Effector CD8-positive, alpha-beta T cell (primary cell): Measurements from ENCODE around the gene ZNF140.

Source experiments
- DNase-seq: peaks from one replicate; lab custom pipeline; 2025; lab: John Stamatoyannopoulos, UW
- total RNA-seq, 4 experiments: gene quantifications; one replicate each; lab custom pipeline; 2026; lab: John Stamatoyannopoulos, UW

Gene ZNF140
- 32.8 to 47.3 (median 41.7) reads per million in 4 experiments for total RNA-seq

GRCh38 chr12:133080368-133081158 lies at the start of gene ZNF140:
Gene ZNF140, plus strand, starts transcription at chr12:133080923. Its CDS starts 398 bp downstream, at chr12:133081321.
- DNase-seq, result peak; percentile 93

DNA sequence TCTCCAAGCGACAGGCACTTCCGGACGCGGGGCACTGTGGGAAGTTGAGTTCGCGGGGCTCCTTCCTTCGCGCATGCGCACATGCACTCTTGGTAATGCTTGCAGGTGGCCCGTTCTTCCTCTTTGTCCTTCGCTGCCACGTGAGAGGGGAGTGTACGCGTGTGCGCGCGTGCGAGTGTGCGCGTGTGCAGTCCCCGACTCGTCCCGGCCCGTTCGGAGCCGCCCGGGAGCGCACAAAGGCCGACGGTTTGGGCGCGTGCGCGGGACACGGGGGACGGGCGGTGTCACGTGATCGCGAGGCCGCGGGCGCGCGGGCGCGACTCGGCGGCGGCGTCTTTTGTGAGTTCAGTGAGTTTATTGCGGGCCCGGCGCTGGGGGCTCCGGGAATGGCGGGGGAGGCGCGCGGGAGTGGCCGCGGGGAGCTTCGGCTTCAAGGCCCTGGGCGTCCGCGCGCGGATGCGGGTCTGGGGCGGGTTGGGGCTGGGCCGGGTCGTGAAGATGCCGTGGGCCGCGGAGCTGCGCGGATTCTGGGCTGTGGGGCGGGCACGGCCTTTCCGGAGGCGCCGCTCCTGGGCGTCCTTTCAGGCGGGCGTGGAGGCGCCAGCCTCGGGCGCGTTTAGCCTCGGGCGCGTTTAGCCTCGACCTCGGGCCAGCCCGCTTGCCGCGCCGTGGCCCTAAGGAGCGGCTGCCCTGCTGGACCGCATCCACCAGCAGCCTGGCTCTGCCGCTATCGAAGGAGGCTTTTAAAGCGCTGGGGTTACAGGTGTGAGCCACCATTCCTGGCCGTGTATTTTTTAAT lies 43.3 kb upstream of the ZNF140 start, which contains the start of gene ZNF84:
Gene ZNF84, plus strand, starts transcription at position 303 of the 799 bp plus-strand sequence. CDS start 3,959 bp downstream, outside the sequence.
- DNase-seq, result peak; percentile 97

GRCh38 chr12:133038118-133038709 lies 42.5 kb upstream of the ZNF140 start:
- no peak for DNase-seq

DNA sequence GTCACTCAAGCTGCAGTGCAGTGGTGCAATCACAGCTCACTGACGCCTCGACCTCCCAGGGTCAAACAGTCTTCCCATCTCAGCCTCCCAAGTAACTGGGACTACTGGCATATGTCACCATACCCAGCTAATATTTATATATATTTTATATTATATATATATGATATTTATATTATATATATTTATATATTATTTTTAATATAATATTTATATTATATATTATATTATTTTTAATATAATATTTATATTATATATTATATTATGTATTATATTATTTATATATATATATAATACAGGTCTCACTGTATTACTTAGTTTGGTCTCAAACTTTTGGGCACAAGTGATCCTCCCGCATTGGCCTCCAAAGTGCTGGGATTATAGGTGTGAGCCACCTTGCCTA lies 34.0 kb upstream of the ZNF140 start:
- no peak for DNase-seq

DNA sequence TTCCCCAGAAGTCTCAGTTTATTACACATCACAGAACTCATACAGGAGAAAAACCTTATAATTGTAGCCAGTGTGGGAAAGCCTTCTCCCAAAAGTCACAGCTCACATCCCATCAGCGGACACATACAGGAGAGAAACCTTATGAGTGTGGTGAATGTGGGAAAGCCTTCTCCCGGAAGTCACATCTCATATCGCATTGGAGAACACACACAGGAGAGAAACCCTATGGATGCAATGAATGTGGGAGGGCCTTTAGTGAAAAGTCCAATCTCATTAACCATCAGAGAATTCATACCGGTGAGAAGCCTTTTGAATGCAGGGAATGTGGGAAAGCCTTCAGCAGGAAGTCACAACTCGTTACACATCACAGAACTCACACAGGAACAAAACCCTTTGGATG lies 23.3 kb upstream of the ZNF140 start:
- no peak for DNase-seq

GRCh38 chr12:133058203-133059113 lies 22.3 kb upstream of the ZNF140 start:
- no peak for DNase-seq

DNA sequence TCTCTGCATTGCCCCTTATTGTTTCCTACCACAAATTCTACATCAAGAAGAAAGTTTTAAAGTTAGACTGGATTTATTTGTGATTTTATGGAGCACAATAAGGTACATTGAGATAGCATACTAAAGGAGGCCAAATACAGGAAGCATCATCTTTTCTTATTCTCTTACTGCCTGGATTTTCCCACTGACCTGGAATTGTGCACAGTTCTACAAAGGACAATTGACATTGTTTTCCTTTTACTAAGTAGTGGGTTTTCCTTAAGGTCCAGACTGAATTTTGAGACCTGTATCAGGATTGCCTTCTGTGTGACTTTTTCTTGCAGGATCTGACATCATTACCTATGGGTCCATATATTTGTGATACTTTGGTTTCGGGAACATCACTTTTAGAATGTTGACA lies 18.8 kb upstream of the ZNF140 start:
- no peak for DNase-seq

DNA sequence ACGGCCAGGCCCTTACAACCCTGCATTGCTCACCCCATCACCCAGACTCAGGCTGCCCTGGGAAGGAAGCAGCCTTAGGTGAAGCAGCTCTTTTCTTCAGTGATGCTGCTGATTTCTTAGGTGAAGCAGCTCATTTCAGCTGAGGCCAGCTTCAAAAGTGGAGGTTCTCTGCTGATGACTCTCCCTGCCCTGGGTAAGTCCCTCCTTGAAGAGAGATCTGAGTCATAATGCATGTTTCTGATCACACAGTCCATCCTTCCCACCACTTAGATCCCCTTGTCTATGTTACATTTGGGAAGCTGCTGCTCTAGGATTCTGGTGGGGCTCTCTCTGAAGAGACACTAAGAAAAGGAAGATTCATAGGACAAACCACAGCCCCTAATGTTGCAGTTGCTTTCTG lies 17.2 kb upstream of the ZNF140 start:
- DNase-seq, result no peak

- no peak for DNase-seq
Observed at GRCh38 chr12:133073836-133074235, 6.9 kb upstream of the ZNF140 start.

- peak; percentile 90 for DNase-seq
Observed at GRCh38 chr12:133080026-133080367, 726 bp upstream of the ZNF140 start.

- no peak for DNase-seq
Observed at GRCh38 chr12:133081159-133081780, 547 bp downstream of the ZNF140 start.

DNA sequence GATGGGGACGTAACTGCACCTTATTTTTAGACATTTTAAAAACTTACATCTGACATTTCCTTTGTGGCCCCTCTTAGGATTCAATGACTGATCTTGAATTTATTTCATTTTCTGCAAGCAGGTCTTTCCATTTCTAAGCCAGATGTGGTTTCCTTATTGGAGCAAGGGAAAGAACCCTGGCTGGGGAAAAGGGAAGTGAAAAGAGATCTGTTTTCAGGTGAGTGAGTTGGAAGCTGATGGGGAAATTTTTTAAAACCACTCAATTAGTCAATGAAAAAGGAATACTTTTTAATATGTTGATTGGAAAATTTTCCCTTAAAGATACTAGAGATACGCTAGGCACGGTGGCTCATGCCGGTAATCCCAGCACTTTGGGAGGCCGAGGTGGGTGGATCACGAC lies 2.6 kb downstream of the ZNF140 start:
- DNase-seq, result no peak

DNA sequence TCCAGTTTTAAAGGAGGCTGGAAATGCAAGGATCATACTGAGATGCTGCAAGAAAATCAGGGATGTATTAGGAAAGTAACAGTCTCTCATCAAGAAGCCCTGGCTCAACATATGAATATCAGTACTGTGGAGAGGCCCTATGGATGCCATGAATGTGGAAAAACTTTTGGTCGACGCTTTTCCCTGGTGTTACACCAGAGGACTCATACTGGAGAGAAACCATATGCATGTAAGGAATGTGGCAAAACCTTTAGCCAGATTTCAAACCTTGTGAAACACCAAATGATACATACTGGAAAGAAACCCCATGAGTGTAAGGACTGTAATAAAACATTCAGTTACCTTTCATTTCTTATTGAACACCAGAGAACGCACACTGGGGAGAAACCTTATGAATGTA lies 24.9 kb downstream of the ZNF140 start:
- no peak for DNase-seq

DNA sequence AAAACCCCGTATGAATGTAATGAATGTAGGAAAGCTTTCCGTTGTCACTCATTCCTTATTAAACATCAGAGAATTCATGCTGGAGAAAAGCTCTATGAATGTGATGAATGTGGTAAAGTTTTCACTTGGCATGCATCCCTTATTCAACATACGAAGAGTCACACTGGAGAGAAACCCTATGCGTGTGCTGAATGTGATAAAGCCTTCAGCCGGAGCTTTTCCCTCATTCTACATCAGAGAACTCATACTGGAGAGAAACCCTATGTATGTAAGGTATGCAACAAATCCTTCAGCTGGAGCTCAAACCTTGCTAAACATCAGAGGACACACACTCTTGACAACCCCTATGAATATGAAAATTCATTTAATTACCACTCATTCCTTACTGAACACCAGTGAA lies 25.5 kb downstream of the ZNF140 start:
- no peak for DNase-seq

DNA sequence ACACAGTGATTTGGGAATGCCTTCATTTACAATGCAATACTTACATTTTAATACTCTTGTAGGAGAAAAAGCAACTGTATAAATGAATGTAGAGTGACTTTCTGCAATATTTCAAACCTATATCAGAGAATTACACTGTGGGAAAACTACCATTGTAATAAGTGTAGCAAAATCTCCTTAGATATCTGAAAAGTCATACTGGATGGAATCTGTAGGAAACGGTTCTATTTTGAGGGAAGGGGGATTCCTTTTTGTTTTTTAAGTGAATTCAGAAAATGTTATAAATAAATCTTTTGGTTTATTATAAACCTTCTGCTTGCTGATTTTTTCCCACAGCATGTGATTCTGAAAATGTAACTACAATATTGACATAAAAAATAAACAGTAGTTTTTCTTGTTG lies 26.4 kb downstream of the ZNF140 start:
- DNase-seq, result no peak

DNA sequence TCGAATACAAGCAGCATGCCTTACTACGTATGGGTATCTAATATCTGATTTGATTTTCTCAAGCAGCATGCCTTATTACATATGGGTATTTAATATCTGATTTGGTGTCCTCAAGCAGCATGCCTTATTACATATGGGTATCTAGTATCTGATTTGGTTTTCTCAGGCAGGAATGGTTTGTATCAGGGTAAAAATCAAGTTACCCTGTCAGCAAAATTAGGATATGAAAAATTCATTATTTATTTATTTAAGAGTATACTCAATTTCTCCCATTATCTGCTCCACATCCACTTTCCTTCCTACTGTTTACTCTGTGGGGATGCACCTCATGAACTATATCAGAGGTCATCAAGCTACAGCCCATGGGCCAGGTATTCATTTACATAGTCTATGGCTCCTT lies 27.4 kb downstream of the ZNF140 start:
- no peak for DNase-seq

- DNase-seq, result no peak
Observed at GRCh38 chr12:133120385-133121191, 39.9 kb downstream of the ZNF140 start.

DNA sequence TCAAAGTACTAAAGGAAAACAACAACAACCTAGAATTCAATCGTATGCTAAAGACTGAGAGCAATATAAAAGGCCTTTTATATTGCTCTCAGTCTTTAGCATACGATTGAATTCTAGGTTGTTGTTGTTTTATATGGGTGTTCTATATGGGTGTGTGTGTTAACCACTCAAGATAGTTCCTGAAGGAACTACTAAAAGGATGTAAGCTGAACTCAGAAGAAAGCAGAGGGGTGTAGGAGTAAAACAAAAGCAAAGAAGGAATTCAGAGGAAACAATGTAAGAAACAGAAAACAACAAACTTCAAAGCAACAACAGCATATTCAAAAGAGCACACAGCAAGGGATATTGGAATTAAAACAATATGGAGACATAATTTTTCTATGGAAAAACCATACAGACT lies 44.0 kb downstream of the ZNF140 start:
- no peak for DNase-seq

GRCh38 chr12:133129368-133130037 lies 48.8 kb downstream of the ZNF140 start:
- DNase-seq, result no peak
